GM19372 (cell line): ENCODE data around the gene VWA3B.
"Not testable (repeated sequence)": the region's sequence is repeated elsewhere in the genome, so short reads cannot be mapped to it uniquely, and the experiment has no call there.

ENCODE experiments used
- ATAC-seq: cut with Tn5 transposase; IDR thresholded peaks from one replicate; pipeline ENCODE4 v1.9.1; 2021; ENCODE audit warnings: mild to moderate bottlenecking, low read depth, moderate library complexity; ENCODE audit not compliant: unreplicated experiment

Gene VWA3B

DNA sequence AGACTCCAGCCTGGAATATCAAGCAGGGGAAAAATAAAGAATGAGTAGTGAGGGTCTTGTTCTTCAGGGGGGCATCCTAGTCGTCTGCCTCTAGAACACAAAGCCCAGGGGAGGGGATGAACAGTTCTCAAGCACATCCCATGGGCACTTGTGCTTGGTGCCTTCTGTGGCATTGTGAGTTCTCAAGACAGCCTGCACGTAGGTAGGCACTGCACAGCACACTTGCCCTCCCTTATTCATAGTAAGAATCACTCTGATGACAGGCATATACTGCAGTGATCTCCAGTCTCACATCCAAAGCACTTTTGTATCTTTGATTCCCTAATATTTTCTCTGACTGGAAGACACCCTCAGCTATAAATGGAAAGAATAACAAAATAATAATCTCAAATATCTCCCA lies 154.6 kb downstream of the VWA3B start:
- no peak for ATAC-seq

DNA sequence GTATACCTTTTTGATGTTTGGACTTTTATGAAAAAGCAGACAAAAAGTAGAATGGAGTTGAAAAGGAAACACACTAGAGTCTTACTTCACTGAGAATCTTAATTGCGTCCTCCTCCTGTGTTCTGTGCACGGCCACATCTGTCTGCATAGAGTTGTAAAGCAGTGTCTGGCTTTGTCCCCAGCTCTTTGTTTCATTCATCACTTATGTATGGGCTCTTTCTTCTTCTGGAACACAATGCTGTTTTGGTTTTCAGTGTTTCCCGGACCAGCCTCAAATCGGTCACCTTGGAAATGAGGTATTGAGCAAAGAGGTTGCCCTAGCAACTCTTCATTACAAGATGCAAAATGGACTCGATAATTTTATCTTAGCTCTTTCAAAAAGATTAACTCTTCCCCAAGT lies 155.0 kb downstream of the VWA3B start:
- no peak for ATAC-seq

DNA sequence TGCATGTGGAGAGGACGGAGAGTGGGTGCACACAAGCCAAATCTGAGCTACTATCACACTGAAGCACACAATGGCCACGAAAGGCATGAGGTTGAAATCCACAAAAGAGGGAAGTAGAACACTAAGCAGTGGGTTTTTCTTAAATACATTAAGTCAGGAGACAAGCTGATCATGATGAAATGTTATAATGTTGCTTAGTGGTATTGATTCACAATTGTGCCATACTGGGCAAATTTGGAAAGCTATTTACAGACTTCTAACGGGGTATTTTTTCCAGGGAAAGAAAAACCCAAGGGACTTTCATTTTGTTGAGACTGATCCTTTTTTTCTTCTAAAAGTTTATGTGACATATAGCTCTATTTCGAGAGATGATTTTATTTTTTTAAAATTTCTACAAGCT lies 158.5 kb downstream of the VWA3B start:
- ATAC-seq, result no peak

DNA sequence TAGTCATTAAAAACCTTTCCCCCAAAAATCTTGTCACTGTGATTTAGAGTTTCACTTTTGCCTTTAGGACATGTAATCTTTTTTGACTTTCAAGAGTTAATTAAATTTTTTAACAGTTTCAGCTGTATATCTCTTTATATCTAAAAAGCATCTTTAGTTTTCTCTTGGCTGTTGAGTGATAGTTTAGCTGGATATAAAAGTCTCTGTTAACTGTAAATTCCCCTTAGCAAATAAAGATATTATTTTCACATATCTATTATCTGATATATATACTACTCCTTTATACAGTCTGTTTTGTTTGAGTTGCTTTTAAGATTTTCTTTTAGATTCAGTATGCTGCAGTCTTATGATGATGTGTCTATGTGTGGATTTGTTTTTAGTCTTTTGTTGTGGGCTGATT lies 160.4 kb downstream of the VWA3B start:
- no peak for ATAC-seq

DNA sequence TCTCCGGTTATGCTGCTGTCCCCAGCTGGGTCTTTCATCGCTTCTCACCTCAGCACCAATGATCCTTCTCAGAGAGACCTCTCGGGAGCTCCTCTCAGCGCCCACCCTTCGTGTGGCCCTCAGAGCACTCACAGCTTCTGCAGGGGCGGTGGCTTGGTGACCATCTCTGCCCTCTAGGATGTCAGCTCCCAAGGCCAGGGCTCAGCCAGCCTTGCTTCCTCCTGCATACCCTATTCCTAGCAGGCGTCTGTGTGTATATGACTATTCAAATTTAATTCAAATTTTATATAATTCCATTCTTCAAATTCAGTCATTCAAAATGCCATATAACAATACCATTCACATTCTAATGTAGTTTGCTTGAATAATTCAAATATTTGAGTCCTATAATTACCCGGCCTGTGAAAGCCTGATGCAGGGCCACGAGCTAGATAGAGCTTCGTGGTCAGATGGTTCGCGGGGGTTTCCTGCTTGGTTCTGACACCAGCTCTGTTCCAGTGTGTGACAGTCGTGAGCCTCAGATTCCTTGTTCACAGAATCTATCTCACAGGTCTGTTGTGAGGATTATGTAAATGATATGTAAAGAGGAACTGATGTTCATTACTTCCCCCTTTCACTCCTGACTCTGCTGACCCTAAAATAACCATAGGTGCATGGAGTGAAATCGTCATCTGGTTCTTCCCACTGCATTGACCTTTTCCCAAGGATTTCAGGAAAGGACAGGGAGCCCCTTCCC lies 165.2 kb downstream of the VWA3B start:
- no peak for ATAC-seq

DNA sequence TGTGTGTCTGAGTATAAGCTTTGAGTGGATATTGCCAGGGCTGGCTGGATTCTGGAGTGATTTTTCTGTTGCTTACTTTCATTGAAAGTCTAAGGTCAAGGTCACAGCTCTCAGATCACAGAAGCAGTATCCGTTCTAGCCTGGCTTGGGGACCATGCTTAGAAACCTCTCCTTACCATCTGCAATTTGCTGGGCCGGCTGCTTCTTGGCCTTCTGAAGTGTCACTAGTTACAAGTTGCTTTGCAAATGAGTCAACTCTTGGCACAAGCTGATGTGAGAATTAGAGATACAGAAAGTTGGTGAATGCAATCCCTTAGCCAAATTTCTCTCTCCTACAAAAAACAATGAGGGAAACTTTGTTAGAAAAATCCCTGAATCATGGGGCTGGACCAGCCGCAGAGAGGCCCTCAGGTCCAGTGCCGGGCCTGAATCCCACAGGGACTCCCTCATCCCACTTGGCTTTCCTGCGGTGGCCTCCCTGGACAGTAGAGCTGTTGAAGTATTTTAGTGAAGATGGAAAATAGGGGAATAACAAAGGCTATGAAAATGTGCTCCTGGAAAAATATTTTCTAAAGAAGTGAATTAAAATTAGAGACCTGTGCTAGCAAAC lies 166.6 kb downstream of the VWA3B start:
- no peak for ATAC-seq

DNA sequence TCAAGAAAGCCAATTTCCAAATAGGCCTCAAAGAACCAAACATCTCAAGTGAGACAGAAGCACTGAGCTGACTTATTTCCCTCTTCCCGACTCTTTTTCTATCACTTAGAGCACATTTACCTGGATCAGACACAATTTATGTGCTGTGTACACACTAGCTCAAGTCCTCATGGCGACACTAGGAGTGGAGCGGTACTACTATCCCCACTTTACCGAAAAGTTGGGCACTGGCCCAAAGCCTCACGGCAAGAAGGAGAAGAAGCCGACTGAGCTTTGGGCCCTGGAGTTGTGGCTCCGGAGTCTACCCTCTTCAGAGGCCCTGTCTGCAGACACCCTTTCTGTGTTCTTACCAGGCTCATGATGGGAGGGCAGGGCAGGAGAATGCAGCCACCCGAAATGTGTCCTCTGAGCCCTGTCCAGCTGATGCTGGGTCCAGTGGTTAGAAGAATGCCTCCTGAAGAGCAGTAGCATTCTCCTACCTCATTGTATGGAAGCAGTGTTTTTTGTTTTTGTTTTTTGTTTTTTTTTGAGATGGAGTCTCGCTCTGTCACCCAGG lies 167.6 kb downstream of the VWA3B start:
- no peak for ATAC-seq

DNA sequence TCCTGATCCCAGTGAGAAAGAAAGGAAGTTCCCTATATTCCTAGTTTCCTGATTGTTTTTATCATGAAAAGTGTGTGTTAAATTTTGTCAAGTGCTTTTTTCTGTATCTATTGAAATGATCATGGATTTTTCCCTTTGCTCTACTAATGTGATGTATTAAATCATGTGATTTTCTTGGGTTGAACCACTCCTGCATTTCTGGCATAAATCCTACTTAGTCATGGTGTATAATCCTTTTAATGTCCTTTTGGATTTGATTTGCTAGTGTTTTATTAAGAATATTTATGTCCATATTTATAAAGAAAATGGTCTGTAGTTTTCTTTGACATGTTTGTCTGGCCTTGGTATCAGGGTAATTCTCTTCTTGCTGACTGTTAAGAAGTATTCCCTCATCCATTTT lies 171.9 kb downstream of the VWA3B start:
- ATAC-seq, result no peak

DNA sequence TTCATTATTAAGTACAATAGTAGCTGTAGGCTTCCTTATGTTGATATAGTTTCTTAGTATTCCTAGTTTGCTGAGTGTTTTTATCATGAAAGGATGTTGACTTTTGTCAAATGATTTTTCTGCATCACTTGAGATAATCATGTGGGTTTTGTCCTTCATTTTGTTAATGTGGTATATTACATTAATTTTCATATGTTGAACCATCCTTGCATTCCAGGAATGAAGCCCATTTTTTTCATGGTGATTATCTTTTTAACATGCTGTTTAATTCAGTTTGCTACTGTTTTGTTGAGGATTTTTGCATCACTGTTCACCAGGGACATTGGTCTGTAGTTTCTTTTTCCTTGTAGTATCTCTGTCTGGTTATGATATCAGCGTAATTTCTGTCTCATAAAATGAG lies 176.4 kb downstream of the VWA3B start:
- no peak for ATAC-seq

DNA sequence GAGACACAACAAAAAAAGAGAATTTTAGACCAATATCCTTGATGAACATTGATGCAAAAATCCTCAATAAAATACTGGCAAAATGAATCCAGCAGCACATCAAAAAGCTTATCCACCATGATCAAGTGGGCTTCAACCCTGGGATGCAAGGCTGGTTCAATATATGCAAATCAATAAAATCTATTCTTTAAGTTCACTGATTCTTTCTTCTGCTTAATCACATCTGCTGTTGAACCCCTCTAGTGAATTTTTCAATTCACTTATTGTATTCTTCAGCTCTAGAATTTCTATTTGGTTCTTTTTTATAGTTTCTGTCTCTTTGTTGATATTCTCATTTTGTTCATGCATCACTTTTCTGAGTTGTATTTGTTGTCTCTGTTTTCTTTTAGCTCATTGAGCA lies 181.3 kb downstream of the VWA3B start:
- not testable (repeated sequence) for ATAC-seq

DNA sequence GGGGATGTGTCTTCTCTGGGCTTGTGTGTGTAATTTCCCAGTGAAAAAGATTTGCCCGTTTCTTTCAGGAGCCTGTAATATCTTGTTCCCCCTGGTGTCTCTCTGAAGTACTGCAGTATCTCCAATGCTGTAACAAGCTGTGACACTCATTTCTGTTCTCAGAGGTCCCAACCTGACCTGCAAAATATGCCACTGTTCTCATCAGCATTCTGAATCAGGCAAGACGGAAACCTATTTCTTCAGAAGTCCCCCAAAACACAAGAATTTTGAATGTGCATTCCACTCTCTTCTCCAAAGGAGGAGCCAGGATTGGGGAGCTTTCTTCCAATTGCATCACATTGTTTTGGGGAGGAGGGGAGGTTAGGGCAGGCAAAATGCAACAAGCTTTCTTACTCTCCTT lies 182.3 kb downstream of the VWA3B start:
- no peak for ATAC-seq

DNA sequence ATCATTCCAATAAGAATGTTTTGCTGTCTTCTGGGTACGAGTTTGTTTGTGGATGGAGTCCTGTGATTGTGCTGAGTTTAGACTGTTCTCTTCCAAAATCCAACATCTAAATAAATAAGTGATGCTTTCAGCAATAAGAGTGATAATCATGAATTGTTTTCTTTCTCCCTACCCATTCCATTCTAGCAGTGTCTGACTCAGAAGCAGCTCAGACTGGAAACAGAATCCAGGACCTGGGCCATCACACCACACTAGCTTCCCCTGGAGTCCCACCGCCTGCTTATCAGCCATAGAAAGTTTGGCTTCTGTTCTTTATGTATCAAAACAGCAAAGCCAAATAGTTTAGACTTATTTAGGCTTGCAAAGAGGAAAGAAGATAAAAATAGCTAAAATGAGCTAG lies 182.9 kb downstream of the VWA3B start:
- ATAC-seq, result no peak

DNA sequence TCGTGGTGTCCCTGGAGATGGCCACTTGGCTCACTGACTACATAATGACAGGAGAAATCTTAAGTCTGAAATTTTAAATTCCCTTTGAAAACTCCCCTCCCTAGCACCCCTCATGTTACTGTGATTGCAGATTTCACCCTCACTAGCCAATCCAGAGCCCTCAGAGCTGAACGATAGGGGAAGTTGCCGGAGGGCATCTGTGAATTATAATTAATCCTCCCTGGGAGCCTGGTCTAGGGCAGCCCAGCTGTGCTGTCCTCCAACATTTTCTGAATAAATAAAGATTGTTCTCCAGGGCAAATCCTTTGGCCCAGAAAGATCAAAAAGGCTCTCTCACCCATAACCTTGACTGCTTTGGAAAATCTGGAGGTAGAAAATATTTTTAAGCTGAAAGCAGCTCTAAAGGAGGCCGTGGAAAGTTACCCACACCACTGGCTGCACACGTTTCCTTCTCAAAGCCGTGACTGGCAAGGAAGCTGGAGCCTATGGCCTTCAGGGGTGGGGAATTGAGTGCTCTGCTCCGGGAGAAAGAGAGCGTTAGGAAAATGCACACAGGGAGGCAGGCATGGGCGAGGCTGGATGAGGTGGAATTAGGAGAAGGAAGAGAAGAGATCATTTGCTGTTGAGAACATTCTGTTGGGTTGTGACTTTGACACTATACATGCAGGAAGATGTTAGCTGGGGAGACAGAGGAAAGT lies 190.3 kb downstream of the VWA3B start:
- ATAC-seq, result no peak

DNA sequence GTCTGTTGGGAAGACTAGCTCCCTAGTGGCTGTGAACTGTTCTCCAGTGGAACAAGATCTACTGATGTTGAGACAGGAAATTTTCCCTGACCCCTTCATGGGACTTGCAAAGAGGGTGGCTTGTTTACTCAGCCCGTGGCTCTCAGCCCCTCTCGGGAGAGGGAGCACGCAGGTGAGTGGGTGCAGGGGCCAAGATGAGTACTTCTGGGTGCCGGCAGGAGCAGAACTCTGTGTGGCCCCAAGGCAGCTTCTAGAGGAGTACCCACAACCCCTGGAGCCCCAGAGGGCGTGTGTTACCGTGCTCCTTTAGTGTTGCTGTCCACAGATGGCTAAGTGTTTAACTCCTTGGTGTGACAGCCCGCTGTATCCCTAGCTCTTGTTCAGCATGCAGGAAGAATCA lies 191.1 kb downstream of the VWA3B start:
- no peak for ATAC-seq

DNA sequence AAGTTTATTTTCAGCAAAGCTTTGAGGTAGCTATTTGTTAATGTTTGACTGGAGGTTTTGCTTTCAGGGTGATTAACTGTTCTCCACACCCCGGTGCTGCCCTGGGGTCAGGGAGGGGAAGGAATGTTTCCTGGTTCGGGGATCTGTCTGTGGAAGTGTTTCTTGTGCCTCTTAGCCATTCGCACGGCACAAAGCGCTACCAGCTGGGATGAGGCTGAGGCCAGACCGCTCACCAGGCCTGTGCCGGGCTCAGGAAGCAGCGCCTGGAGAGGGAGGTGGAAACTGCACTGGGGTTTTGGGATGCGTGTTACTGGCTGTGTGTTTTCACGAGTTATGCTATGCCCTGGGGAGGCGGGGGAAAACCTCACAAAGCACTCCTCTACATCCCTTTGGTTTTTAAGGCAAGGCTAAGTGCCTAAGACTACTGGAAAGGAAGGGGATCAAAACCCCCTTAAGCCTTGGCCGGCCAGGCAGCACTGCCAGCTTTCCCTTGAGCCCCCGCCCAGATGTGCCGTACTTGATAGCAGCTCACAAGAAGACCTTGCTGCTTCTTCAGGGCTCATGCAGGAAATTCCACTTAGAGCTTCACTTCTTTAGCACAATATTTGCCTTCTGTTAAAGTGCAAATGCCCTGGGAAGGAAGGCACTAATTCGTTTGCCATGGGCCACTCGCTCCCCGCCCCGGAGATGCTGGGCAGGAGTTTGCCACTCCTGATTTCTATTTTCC lies 193.6 kb downstream of the VWA3B start:
- no peak for ATAC-seq

DNA sequence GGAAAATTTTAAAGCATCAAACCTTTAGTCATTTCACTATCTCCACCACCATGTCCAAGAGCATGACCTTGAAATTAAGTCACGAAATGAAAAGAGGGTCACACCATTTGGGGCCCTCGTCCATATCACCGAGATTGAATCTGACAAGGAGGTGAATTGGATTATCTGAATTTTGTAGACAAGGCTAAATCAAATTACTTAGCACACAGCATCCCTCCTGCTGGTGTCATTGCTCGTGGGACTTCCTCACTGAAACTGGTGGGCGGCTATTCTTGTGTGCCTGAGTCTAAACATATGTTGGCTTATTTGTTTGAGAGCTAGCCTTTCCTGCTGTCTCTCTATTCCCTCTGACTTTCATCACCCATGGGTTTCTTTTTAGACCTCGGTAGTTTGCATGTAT lies 194.6 kb downstream of the VWA3B start:
- ATAC-seq, result no peak

DNA sequence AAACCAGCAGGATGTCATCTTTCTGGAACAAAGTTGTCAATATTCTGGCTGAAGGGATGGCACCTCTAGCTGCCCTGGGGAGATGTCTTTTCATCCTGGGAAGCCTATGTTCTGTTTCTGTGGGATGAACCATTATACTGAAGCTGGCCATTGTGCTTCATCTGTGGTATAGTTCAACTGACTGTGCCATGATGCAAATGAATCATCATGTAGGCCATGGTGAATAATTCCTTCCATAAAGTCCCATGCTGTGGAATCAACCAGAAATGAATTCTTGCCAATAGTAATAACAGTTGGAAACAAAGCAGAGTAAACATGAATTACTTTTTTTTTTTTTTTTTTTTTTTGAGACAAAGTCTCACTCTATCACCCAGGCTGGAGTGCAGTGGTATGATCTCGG lies 195.1 kb downstream of the VWA3B start:
- ATAC-seq, result no peak

DNA sequence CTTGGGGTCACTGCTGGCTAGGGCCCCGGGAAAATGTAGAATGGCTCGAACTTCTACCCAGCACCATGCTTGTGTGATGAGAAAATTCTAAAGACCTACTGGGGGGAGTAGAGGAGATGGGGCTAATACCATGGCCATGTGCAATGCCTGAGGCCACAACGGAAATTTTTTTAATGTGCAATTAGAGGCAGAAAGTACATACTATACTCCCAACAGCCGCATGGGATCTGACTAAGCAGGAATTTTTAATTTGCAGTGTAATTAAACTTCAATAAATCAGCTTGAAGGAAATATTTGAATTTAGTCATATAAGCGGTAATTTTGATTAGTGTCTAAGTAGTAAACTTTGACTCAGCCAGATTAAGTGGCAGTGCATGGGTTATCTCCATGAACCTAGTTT lies 206.1 kb downstream of the VWA3B start:
- ATAC-seq, result no peak

DNA sequence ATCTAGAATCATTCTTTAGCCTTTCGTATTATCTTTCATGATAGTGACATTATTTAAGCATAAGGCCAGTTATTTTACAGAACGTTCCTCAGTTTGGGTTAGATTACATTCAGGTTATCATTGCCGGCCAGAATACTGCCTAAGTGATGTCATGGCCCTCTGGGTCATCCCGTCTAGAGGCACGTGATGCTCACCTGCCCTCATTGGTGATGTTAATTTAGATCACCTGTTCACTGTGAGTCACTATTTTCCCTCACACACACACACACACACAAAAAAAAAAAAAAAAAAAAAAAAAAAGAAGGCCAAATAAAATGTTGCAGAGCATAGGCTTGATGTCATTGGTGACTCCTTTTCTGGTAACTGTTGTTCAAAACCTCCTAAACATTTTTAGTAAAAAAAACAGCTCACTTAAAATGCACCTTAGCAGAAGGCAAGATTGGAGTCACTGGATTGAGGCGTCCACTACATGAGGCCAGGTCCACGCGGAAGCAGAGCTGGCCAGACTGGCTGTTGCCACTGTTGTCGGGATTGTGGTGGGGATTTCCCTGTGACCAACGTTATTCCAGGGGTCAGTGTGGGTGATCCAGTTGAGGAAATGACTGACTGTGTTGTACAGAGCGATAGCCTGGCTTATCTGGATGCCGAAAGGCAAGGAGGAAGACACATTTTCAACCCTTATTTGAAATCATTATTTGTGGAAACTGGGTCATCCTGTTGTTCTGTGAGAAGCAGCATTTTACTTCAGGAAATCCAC lies 207.1 kb downstream of the VWA3B start:
- no peak for ATAC-seq

DNA sequence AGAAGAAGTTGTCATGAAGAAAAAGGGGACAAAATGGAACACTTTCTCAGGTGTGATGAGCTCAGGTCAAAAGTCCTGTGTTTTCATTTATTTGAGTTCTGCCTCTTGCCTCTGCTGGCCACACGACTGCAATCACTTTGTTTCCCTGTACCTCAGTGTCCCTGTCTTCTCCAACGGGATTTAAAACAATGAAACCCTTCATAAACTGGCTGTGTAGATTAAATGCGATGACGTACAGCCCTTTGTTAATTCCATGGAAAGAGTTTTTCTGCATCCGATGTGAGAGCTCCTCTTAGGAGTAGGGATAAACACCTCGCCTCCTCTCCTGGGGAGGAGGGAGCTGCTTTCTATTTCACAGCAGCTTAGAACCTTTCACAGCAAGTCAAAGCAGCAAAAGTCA lies 207.7 kb downstream of the VWA3B start:
- no peak for ATAC-seq
